CD4-positive, alpha-beta memory T cell (primary cell): ENCODE data around the gene OTUB2. TPM values are rescaled to one million over a fixed set of nuclear protein-coding genes. Genes with fewer than 3 reads are reported as not detected.
A peak's percentile ranks its signal among the peaks of the same experiment; 100 is the strongest.

Experiments used
- CTCF ChIA-PET: fragments of 350-600 bp; sonication (Branson Sonifier 250); formaldehyde crosslinking; loops from one replicate; lab custom pipeline; 2021; ENCODE audit warnings: inconsistent platforms; ENCODE audit not compliant: partially characterized antibody; lab: Charles Lee
- POLR2A ChIA-PET: fragments of 350-600 bp; sonication (Branson Sonifier 250); formaldehyde crosslinking; loops from one replicate; lab custom pipeline; 2021; ENCODE audit not compliant: partially characterized antibody; lab: Charles Lee
- DNase-seq, 5 donors: peaks; one replicate each; pipeline versions ENCODE4 v3.0.0 to v3.0.0-alpha.2; 2020 to 2022; ENCODE audit warnings: mixed read lengths in 1 of 5
- H3K27ac ChIP-seq: one replicate; pipeline ENCODE4 v1.7.0; 2013; ENCODE audit warnings: low read depth, low read length
- H3K27me3 ChIP-seq: 2 replicates; pipeline ENCODE4 v1.7.0; 2013; ENCODE audit warnings: mild to moderate bottlenecking, low read length, moderate library complexity; ENCODE audit not compliant: insufficient read depth
- H3K36me3 ChIP-seq: 2 replicates; pipeline ENCODE4 v1.7.0; 2013; ENCODE audit warnings: mild to moderate bottlenecking, low read length, moderate library complexity; ENCODE audit not compliant: insufficient read depth
- H3K4me1 ChIP-seq: 2 replicates; pipeline ENCODE4 v1.7.0; 2013; ENCODE audit warnings: mild to moderate bottlenecking, low read length, moderate library complexity; ENCODE audit not compliant: insufficient read depth
- H3K4me3 ChIP-seq, 2 donors: one replicate each; pipeline ENCODE4 v1.7.0; 2013; ENCODE audit warnings: low read length in 2 of 2, mild to moderate bottlenecking in 1 of 2
- H3K9me3 ChIP-seq, 2 donors: one replicate each; pipeline ENCODE4 v1.7.0; 2013; ENCODE audit warnings: low read length in 2 of 2, control low read depth in 1 of 2; ENCODE audit not compliant: control insufficient read depth in 1 of 2
- H3K27ac Mint-ChIP-seq, 7 donors: one replicate each; pipeline ENCODE4 v1.8.0; 2020 to 2021; ENCODE audit warnings: mixed read lengths in 7 of 7, mild to moderate bottlenecking in 6 of 7, inconsistent platforms in 3 of 7, moderate library complexity in 3 of 7
- H3K27me3 Mint-ChIP-seq, 2 donors: one replicate each; pipeline ENCODE4 v1.8.0; 2020 to 2021; ENCODE audit warnings: mixed read lengths in 2 of 2
- H3K36me3 Mint-ChIP-seq, 2 donors: one replicate each; pipeline ENCODE4 v1.8.0; 2020 to 2021; ENCODE audit warnings: mixed read lengths in 2 of 2, inconsistent platforms in 1 of 2, mild to moderate bottlenecking in 1 of 2
- H3K4me1 Mint-ChIP-seq, 4 donors: one replicate each; pipeline ENCODE4 v1.8.0; 2020 to 2021; ENCODE audit warnings: mixed read lengths in 4 of 4, mild to moderate bottlenecking in 1 of 4
- H3K4me3 Mint-ChIP-seq, 8 donors: one replicate each; pipeline ENCODE4 v1.8.0; 2020 to 2021; ENCODE audit warnings: mixed read lengths in 8 of 8, mild to moderate bottlenecking in 7 of 8, moderate library complexity in 6 of 8, inconsistent platforms in 3 of 8
- H3K9me3 Mint-ChIP-seq, 8 donors: one replicate each; pipeline ENCODE4 v1.8.0; 2020 to 2021; ENCODE audit warnings: mixed read lengths in 8 of 8, mild to moderate bottlenecking in 5 of 8, inconsistent platforms in 3 of 8, moderate library complexity in 1 of 8
- intact Hi-C: fragments of 100-400 bp; cut with micrococcal nuclease; formaldehyde crosslinking; loops from one replicate; pipeline ENCODE4 v1.15.1; 2023
- polyA plus RNA-seq, 2 donors: library from polyadenylated mRNA; unstranded; fragments of 300-500 nt; fragmentation: Illumina TruSeq; gene quantifications; one replicate each; pipeline ENCODE4 v1.2.3, GENCODE V29; 2021
- total RNA-seq, 2 experiments: library from RNA; stranded (reverse); gene quantifications; one replicate each; pipeline ENCODE4 v1.2.3, GENCODE V29; 2021

The OTUB2 gene
- total and polyA plus RNA-seq, 4 experiments from 2014 or later, result 0.19 to 1.1 (median 0.54) TPM

GRCh38 chr14:94052199-94052598 lies 26.1 kb downstream of the OTUB2 start:
- Histone ChIP-seq H3K4me1 (peaks cover 11% of the 10 kb centered on the region), H3K27ac (no peak overlapping the region), H3K9me3 (no peaks in the 10 kb centered on the region), H3K36me3 (peaks cover 92% of the 10 kb centered on the region), H3K4me3 (no peak overlapping the region), H3K27me3 (no peaks in the 10 kb centered on the region)
- H3K4me1 Mint-ChIP-seq, result peaks cover 16 to 41% (median 25%) of the 10 kb centered on the region in 4 donors
- H3K4me3 Mint-ChIP-seq, result no peak overlapping the region
- peaks cover 72 to 94% of the 10 kb centered on the region in 2 donors for H3K36me3 Mint-ChIP-seq
- peaks cover 0 to 4% (median 0%) of the 10 kb centered on the region in 8 donors for H3K9me3 Mint-ChIP-seq
- ChIA-PET POLR2A (no interaction called here), CTCF (interaction anchor here (1.2 to 3.5 kb wide), 5 partner anchors 13 to 112 kb away, joined by 3 to 23 read pairs (median 4); no protein-coding TSS in a partner anchor)
- intact Hi-C loops, result no loop called here
- no peak for DNase-seq
- H3K27me3 Mint-ChIP-seq, result no peaks in the 10 kb centered on the region
- H3K27ac Mint-ChIP-seq, result peak overlapping the region in 2 of 7 donors; percentile 31 to 78

GRCh38 chr14:94052662-94053061 lies 26.5 kb downstream of the OTUB2 start:
- no peak overlapping the region for H3K27ac ChIP-seq
- H3K36me3 ChIP-seq, result peaks cover 92% of the 10 kb centered on the region
- no peaks in the 10 kb centered on the region for H3K9me3 ChIP-seq
- intact Hi-C loops, result no loop called here
- H3K4me3 Mint-ChIP-seq, result no peak overlapping the region
- no peak overlapping the region for H3K4me3 ChIP-seq
- H3K9me3 Mint-ChIP-seq, result peaks cover 0 to 4% (median 0%) of the 10 kb centered on the region in 8 donors
- no peak for DNase-seq
- no peaks in the 10 kb centered on the region for H3K27me3 ChIP-seq
- H3K36me3 Mint-ChIP-seq, result peaks cover 71 to 94% of the 10 kb centered on the region in 2 donors
- H3K27me3 Mint-ChIP-seq, result no peaks in the 10 kb centered on the region
- CTCF ChIA-PET, result interaction anchor here (1.4 to 3.5 kb wide), 4 partner anchors 13 to 113 kb away, joined by 3 to 23 read pairs (median 4); no protein-coding TSS in a partner anchor
- H3K4me1 ChIP-seq, result peaks cover 16% of the 10 kb centered on the region
- POLR2A ChIA-PET, result interaction anchor here (1.0 to 1.2 kb wide), 2 partner anchors 22 to 29 kb away, joined by 3 to 4 read pairs; partner anchors contain the start of genes DDX24 and IFI27L1
- H3K27ac Mint-ChIP-seq, result peak overlapping the region in 4 of 7 donors; percentile 13 to 83 (median 62)
- peaks cover 20 to 46% (median 29%) of the 10 kb centered on the region in 4 donors for H3K4me1 Mint-ChIP-seq

DNA sequence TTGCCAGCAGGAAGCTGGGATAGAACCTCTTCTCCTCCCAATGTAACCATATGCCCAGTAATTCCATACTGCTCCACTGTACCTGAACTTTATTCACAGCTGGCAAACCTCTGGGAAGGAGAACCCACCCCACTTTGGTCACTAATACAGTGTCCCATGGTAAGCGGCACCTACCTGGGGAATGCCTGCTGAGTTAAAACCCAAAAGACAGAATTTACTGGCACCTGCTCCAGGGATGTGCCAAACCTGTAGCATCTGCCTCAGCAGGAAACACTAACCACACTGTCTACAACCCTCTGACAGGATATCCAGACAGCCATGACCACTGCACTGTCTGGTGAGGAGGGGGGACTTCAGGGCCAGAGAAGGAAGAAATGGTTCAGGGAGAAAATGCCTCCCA lies 28.3 kb downstream of the OTUB2 start:
- Histone ChIP-seq H3K27ac (no peak overlapping the region), H3K27me3 (no peaks in the 10 kb centered on the region), H3K36me3 (peaks cover 92% of the 10 kb centered on the region), H3K4me1 (peaks cover 33% of the 10 kb centered on the region), H3K4me3 (no peak overlapping the region), H3K9me3 (no peaks in the 10 kb centered on the region)
- ChIA-PET POLR2A (interaction anchor here (1.4 kb wide), 1 partner anchor 25 kb away, joined by 3 read pairs; no protein-coding TSS in a partner anchor), CTCF (interaction anchor here (1.0 to 1.3 kb wide), 2 partner anchors 37 to 82 kb away, joined by 3 to 6 read pairs; no protein-coding TSS in a partner anchor)
- Mint-ChIP-seq H3K9me3 (peaks cover 0 to 4% (median 0%) of the 10 kb centered on the region in 8 donors), H3K4me3 (no peak overlapping the region), H3K36me3 (peaks cover 75 to 95% of the 10 kb centered on the region in 2 donors), H3K4me1 (peaks cover 34 to 63% (median 45%) of the 10 kb centered on the region in 4 donors), H3K27ac (peak overlapping the region; percentile 36 to 93 (median 57)), H3K27me3 (no peaks in the 10 kb centered on the region)
- DNase-seq, result no peak
- intact Hi-C loops, result no loop called here

- Histone ChIP-seq H3K27me3 (no peaks in the 10 kb centered on the region), H3K4me3 (no peak overlapping the region), H3K27ac (no peak overlapping the region), H3K36me3 (peaks cover 92% of the 10 kb centered on the region), H3K9me3 (no peaks in the 10 kb centered on the region), H3K4me1 (peaks cover 39% of the 10 kb centered on the region)
- Mint-ChIP-seq H3K4me3 (no peak overlapping the region), H3K36me3 (peaks cover 77 to 95% of the 10 kb centered on the region in 2 donors), H3K27ac (peak overlapping the region in 5 of 7 donors; percentile 23 to 69 (median 38)), H3K4me1 (peaks cover 36 to 68% (median 46%) of the 10 kb centered on the region in 4 donors), H3K9me3 (peaks cover 0 to 4% (median 0%) of the 10 kb centered on the region in 8 donors), H3K27me3 (no peaks in the 10 kb centered on the region)
- no peak for DNase-seq
- POLR2A ChIA-PET, result no interaction called here
- intact Hi-C loops, result no loop called here
- CTCF ChIA-PET, result interaction anchor here (1.0 kb wide), 1 partner anchor 82 kb away, joined by 3 read pairs; no protein-coding TSS in a partner anchor
Observed at GRCh38 chr14:94054936-94055335, 28.8 kb downstream of the OTUB2 start.

DNA sequence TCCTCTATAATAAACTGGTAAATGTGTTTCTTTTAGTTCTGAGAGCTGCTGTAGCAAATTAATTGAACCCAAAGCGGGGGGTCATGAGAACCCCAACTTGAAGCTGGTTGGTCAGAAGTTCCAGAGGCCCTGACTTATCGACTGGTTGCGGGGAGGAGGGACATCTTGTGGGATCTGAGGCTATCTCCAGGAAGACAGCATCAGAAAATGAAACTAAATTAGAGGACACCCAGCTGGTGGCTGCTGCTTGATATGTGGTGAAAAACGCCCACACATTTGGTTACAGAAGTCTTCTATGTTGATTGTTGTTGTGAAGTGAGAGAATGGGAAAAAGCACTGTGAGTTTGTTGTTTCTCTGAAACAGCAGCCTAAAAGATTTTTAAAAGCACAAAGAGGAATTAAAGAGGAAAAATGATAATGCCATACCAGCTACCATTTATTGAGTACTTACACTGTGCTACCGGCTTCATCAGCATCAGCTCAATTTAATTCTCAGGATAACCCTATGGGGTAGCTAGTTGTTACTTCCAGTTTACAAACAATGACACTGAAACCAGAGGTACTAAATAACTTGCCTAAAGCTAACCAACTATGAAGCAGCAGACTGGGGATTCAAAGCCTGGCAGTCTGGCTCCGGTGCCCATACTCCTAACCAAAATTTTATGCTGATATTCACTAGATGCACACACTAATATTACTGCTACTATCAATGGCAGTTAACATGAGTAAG lies 30.6 kb downstream of the OTUB2 start:
- Mint-ChIP-seq H3K27me3 (no peaks in the 10 kb centered on the region), H3K4me3 (peak overlapping the region in 5 of 8 donors; percentile 4 to 63 (median 22)), H3K9me3 (no peaks in the 10 kb centered on the region), H3K27ac (peak overlapping the region; percentile 36 to 85 (median 77)), H3K36me3 (peaks cover 77 to 95% of the 10 kb centered on the region in 2 donors), H3K4me1 (peaks cover 47 to 86% (median 59%) of the 10 kb centered on the region in 4 donors)
- Histone ChIP-seq H3K36me3 (peaks cover 92% of the 10 kb centered on the region), H3K4me1 (peaks cover 54% of the 10 kb centered on the region), H3K4me3 (no peak overlapping the region), H3K27ac (peak overlapping the region; percentile 18), H3K27me3 (no peaks in the 10 kb centered on the region), H3K9me3 (no peaks in the 10 kb centered on the region)
- peak in 2 of 5 donors; percentile 22 to 42 for DNase-seq
- intact Hi-C loops, result no loop called here
- POLR2A ChIA-PET, result interaction anchor here (0.7 to 1.2 kb wide), 4 partner anchors 11 to 113 kb away, joined by 3 to 5 read pairs (median 4); partner anchors contain the start of genes DDX24 and IFI27L1
- CTCF ChIA-PET, result interaction anchor here (1.0 to 2.6 kb wide), 7 partner anchors 15 to 124 kb away, joined by 3 to 10 read pairs (median 3); no protein-coding TSS in a partner anchor

DNA sequence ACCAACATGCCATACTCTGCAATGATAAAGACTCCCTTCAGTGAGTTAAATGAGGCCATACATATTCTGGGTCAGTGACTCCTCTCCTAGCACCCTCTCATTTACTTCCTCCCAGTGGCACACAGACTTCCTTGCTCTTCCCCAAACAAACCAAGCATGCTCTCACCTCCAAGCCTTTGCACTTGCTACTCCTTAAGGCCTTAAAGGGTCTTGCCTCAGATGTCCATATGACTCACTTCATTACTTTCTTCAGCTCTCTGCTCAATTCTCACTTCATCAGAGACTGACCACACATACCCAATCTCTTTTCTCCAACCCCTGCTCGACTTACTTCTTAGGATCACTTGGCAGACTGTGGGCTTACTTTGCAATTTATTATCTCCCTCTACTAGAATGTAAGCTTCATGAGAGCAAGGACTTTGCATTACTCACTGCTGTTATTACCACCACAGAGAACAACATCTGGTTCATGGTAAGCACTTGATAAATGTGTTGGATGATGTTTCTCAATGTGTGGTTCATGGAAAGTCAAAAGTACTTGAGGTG lies 32.1 kb downstream of the OTUB2 start:
- POLR2A ChIA-PET, result interaction anchor here (2.1 kb wide), 1 partner anchor 23 kb away, joined by 8 read pairs; the partner anchor contains the start of genes DDX24 and IFI27L1

More for the DNA sequence above, 32.1 kb downstream of the OTUB2 start:
- peaks cover 54% of the 10 kb centered on the region for H3K4me1 ChIP-seq
- H3K27me3 ChIP-seq, result no peaks in the 10 kb centered on the region
- no peak overlapping the region for H3K4me3 ChIP-seq
- Mint-ChIP-seq H3K9me3 (no peaks in the 10 kb centered on the region), H3K27me3 (no peaks in the 10 kb centered on the region), H3K27ac (peak overlapping the region in 6 of 7 donors; percentile 6 to 85 (median 26)), H3K4me1 (peaks cover 52 to 93% (median 67%) of the 10 kb centered on the region in 4 donors), H3K36me3 (peaks cover 77 to 95% of the 10 kb centered on the region in 2 donors), H3K4me3 (peak overlapping the region in 4 of 8 donors; percentile 2 to 33 (median 4))
- H3K9me3 ChIP-seq, result no peaks in the 10 kb centered on the region
- no peak overlapping the region for H3K27ac ChIP-seq
- CTCF ChIA-PET, result interaction anchor here (1.0 to 2.6 kb wide), 5 partner anchors 22 to 74 kb away, joined by 3 to 10 read pairs (median 4); no protein-coding TSS in a partner anchor
- intact Hi-C loops, result loop anchor here (2.0 kb wide), 1 partner anchor 47 kb away; no protein-coding TSS in a partner anchor
- peaks cover 88% of the 10 kb centered on the region for H3K36me3 ChIP-seq
- DNase-seq, result no peak
